Gastroesophageal sphincter (tissue), 4 donors: ENCODE data around the gene SLC12A8. TPM values are rescaled to one million over a fixed set of nuclear protein-coding genes. Genes with fewer than 3 reads are reported as not detected.

Experiments used
- ATAC-seq: fragments of 150-250 bp; one replicate; pipeline ENCODE4 v1.9.1; 2016; ENCODE audit warnings: mild to moderate bottlenecking, moderate library complexity
- H3K27ac ChIP-seq, 4 donors: fragments of 200-600 bp; sonication (generic) in 3 of 4; 1 replicate in 3 of 4; 2 replicates in 1 of 4; pipeline ENCODE4 v1.5.1; 2016 to 2019
- H3K27me3 ChIP-seq: fragments of 200-600 bp; sonication (generic); one replicate; pipeline ENCODE4 v1.5.1; 2019
- H3K36me3 ChIP-seq, 2 donors: fragments of 200-600 bp; sonication (generic); one replicate each; pipeline ENCODE4 v1.5.1; 2019; ENCODE audit warnings: control low read depth in 1 of 2
- H3K4me1 ChIP-seq, 3 donors: fragments of 200-600 bp; sonication (generic); 1 replicate in 2 of 3; 2 replicates in 1 of 3; pipeline ENCODE4 v1.5.1; 2016 to 2019; ENCODE audit warnings: control low read depth in 2 of 3
- H3K4me3 ChIP-seq, 2 donors: fragments of 200-600 bp; sonication (generic); one replicate each; pipeline ENCODE4 v1.5.1; 2019; ENCODE audit warnings: mild to moderate bottlenecking in 1 of 2, moderate library complexity in 1 of 2
- H3K9me3 ChIP-seq, 3 donors: fragments of 200-600 bp; sonication (generic); one replicate each; pipeline ENCODE4 v1.5.1; 2017 to 2019; ENCODE audit warnings: control low read depth in 2 of 3
- CTCF ChIP-seq, 4 experiments: fragments of 200-600 bp in 2 of 4; fragments of 450-650 bp in 2 of 4; sonication (generic) in 1 of 4; IDR thresholded peaks; one replicate each; pipeline ENCODE4 v1.5.1; 2017 to 2019; ENCODE audit warnings: antibody characterized with exemption in 4 of 4, mild to moderate bottlenecking in 2 of 4, moderate library complexity in 2 of 4
- EP300 ChIP-seq: sonication (generic); formaldehyde crosslinking; IDR thresholded peaks from one replicate; pipeline ENCODE4 v1.6.1; 2017; ENCODE audit warnings: antibody characterized with exemption, mild to moderate bottlenecking
- POLR2A ChIP-seq, 2 donors: fragments of 450-650 bp; IDR thresholded peaks; one replicate each; pipeline ENCODE4 v1.6.1; 2017; ENCODE audit warnings: antibody characterized with exemption in 2 of 2, mild to moderate bottlenecking in 2 of 2, moderate library complexity in 1 of 2
- POLR2AphosphoS5 ChIP-seq: sonication (generic); formaldehyde crosslinking; IDR thresholded peaks from one replicate; pipeline ENCODE4 v1.6.1; 2017; ENCODE audit warnings: antibody characterized with exemption
- WGBS, 2 donors: methylation state at CpG; one replicate each; pipeline ENCODE4 v1.1.5; 2018; ENCODE audit warnings: low coverage in 1 of 2; 5-methylcytosine and 5-hydroxymethylcytosine counted together
- total RNA-seq, 4 donors: library from RNA; depleted of rRNA; stranded (reverse); fragments of >200 nt; gene quantifications; one replicate each; pipeline ENCODE4 v1.1.0, GENCODE V29; 2016

The SLC12A8 gene, protein sequence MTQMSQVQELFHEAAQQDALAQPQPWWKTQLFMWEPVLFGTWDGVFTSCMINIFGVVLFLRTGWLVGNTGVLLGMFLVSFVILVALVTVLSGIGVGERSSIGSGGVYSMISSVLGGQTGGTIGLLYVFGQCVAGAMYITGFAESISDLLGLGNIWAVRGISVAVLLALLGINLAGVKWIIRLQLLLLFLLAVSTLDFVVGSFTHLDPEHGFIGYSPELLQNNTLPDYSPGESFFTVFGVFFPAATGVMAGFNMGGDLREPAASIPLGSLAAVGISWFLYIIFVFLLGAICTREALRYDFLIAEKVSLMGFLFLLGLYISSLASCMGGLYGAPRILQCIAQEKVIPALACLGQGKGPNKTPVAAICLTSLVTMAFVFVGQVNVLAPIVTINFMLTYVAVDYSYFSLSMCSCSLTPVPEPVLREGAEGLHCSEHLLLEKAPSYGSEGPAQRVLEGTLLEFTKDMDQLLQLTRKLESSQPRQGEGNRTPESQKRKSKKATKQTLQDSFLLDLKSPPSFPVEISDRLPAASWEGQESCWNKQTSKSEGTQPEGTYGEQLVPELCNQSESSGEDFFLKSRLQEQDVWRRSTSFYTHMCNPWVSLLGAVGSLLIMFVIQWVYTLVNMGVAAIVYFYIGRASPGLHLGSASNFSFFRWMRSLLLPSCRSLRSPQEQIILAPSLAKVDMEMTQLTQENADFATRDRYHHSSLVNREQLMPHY
- 1 to 10 TPM in 1 of 4 donors, under 1 TPM in 2, not detected in 1; 0.13 to 2.3 (median 0.54) TPM for total RNA-seq

- Histone ChIP-seq H3K27me3 (peaks cover 39% of the 10 kb centered on the region), H3K36me3 (no peaks in the 10 kb centered on the region), H3K27ac (no peak within 1 kb of the TSS), H3K4me3 (peak within 1 kb of the TSS; percentile 4 to 57), H3K4me1 (peaks cover 0 to 14% (median 11%) of the 10 kb centered on the region in 3 donors), H3K9me3 (no peaks in the 10 kb centered on the region)
- WGBS, 2 donors: 0% methylated on average over 1 of the region's 55 CpGs; no CpG with 5 or more reads in 1 of the 2 donors
- peak; percentile 39 for ATAC-seq
- TF ChIP-seq EP300 (no peak), POLR2A (IDR thresholded peaks at IDR 0.05) (no peak)
These were observed at the start of gene SLC12A8 for GRCh38 chr3:125212509-125213363. Gene SLC12A8 (minus strand): TSS chr3:125212748. CDS start chr3:125211349, 1,399 bp downstream.

DNA sequence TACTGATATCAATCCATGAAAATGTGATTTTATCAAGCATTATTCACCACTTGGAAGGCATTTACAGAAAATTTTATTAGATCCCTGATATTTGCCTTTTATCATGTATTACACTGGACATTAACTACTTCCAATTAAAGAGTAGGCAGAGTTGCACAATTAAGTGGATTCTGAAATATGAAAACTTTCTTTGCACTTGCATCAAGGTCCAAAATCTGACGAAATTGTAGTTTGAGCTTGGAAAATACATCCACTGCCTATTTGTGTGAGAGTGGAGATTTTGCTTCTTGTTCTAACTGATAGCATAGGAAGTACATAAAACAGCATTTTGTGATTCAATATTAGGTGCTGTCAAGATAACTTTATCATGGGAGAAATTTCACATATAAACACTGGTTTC lies 49.6 kb upstream of the SLC12A8 start:
- TF ChIP-seq EP300 (no peak), POLR2A (IDR thresholded peaks at IDR 0.05) (no peak), CTCF (IDR thresholded peaks at IDR 0.05) (no peak), POLR2AphosphoS5 (no peak)
- H3K27me3 ChIP-seq: no peaks in the 10 kb centered on the region
- WGBS, 2 donors: 73 to 90% methylated on average over 1 of the region's 1 CpG
- peaks cover 0 to 6% of the 10 kb centered on the region in 2 donors for H3K36me3 ChIP-seq
- H3K27ac ChIP-seq: no peak overlapping the region
- ATAC-seq: no peak
- H3K9me3 ChIP-seq: no peaks in the 10 kb centered on the region
- no peak overlapping the region for H3K4me3 ChIP-seq
- H3K4me1 ChIP-seq: peaks cover 0 to 4% (median 0%) of the 10 kb centered on the region in 3 donors

GRCh38 chr3:125261031-125261430 lies 48.5 kb upstream of the SLC12A8 start:
- Histone ChIP-seq H3K27me3 (no peaks in the 10 kb centered on the region), H3K27ac (no peak overlapping the region), H3K4me1 (peaks cover 0 to 4% (median 0%) of the 10 kb centered on the region in 3 donors), H3K9me3 (peaks cover 0 to 4% (median 0%) of the 10 kb centered on the region in 3 donors), H3K36me3 (peaks cover 0 to 14% of the 10 kb centered on the region in 2 donors), H3K4me3 (no peak overlapping the region)
- WGBS, 2 donors: 75 to 90% methylated on average over 1 of the region's 1 CpG
- TF ChIP-seq POLR2A (IDR thresholded peaks at IDR 0.05) (no peak), CTCF (IDR thresholded peaks at IDR 0.05) (no peak), POLR2AphosphoS5 (no peak), EP300 (no peak)
- ATAC-seq: no peak

GRCh38 chr3:125260158-125260557 lies 47.6 kb upstream of the SLC12A8 start:
- no peak overlapping the region for H3K27ac ChIP-seq
- H3K36me3 ChIP-seq: peaks cover 0 to 14% of the 10 kb centered on the region in 2 donors
- H3K9me3 ChIP-seq: peaks cover 0 to 4% (median 0%) of the 10 kb centered on the region in 3 donors
- no peak overlapping the region for H3K4me3 ChIP-seq
- no peaks in the 10 kb centered on the region for H3K27me3 ChIP-seq
- TF ChIP-seq POLR2AphosphoS5 (no peak), CTCF (IDR thresholded peaks at IDR 0.05) (no peak), EP300 (no peak)
- peaks cover 0 to 4% (median 0%) of the 10 kb centered on the region in 3 donors for H3K4me1 ChIP-seq
- WGBS, 2 donors: 100% methylated on average over 2 of the region's 2 CpGs
- no peak for ATAC-seq

- Histone ChIP-seq H3K36me3 (peaks cover 0 to 10% of the 10 kb centered on the region in 2 donors), H3K4me1 (no peaks in the 10 kb centered on the region), H3K9me3 (peaks cover 0 to 4% (median 0%) of the 10 kb centered on the region in 3 donors), H3K27ac (no peak overlapping the region), H3K27me3 (no peaks in the 10 kb centered on the region), H3K4me3 (no peak overlapping the region)
- 92 to 100% methylated on average over 2 to 3 of the region's 4 CpGs for WGBS, 2 donors
- ATAC-seq: no peak
- no peak for TF ChIP-seq CTCF (IDR thresholded peaks at IDR 0.05)
- TF ChIP-seq POLR2A (IDR thresholded peaks at IDR 0.05): no peak
- TF ChIP-seq EP300: no peak
- TF ChIP-seq POLR2AphosphoS5: no peak
These were observed 45.0 kb upstream of the SLC12A8 start for GRCh38 chr3:125257536-125257935.
